IPS-15b (cell line): Measurements from ENCODE around the gene TOMM6.
"Not testable (repeated sequence)": the region's sequence is repeated elsewhere in the genome, so short reads cannot be mapped to it uniquely, and the experiment has no call there.

ENCODE experiments used
- H3K27me3 ChIP-seq: one replicate; pipeline ENCODE4 v1.6.1; 2013; ENCODE audit warnings: low read length; ENCODE audit not compliant: control insufficient read depth, insufficient read depth
- H3K36me3 ChIP-seq: one replicate; pipeline ENCODE4 v1.6.1; 2013; ENCODE audit warnings: low read length; ENCODE audit not compliant: control insufficient read depth, insufficient read depth
- H3K4me1 ChIP-seq: one replicate; pipeline ENCODE4 v1.6.1; 2013; ENCODE audit warnings: mild to moderate bottlenecking, low read length; ENCODE audit not compliant: control insufficient read depth, insufficient read depth
- H3K4me3 ChIP-seq: one replicate; pipeline ENCODE4 v1.5.1; 2013; ENCODE audit warnings: low read depth, low read length
- H3K9ac ChIP-seq: one replicate; pipeline ENCODE4 v1.6.1; 2013; ENCODE audit warnings: low read depth, mild to moderate bottlenecking, low read length
- H3K9me3 ChIP-seq: one replicate; pipeline ENCODE4 v1.6.1; 2013; ENCODE audit warnings: mild to moderate bottlenecking, low read length; ENCODE audit not compliant: control insufficient read depth, insufficient read depth

TOMM6 gene

DNA sequence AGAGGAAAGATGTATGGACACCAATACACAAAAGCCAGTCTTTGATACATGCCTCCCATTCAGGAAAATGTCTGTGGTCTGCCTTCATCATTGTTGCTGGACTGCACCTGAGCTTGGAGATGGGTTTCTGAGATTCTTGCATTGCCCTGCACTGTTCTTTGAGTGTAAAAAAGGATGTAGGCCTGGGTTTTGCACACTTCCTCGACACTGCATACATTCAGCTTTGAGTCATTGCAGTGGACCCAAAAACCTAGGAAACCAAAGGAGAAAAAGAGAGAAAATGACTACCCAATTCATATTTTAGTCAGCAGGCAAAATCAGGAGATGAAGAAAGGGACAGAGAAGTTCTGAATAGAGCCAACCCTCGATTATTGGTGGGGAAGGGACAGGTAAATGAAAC is 9.0 kb downstream of the TOMM6 start:
- no peak overlapping the region for H3K9ac ChIP-seq
- H3K4me3 ChIP-seq: no peak overlapping the region
- no peaks in the 10 kb centered on the region for H3K9me3 ChIP-seq
- H3K27me3 ChIP-seq: no peaks in the 10 kb centered on the region
- peaks cover 8% of the 10 kb centered on the region for H3K36me3 ChIP-seq
- no peaks in the 10 kb centered on the region for H3K4me1 ChIP-seq

DNA sequence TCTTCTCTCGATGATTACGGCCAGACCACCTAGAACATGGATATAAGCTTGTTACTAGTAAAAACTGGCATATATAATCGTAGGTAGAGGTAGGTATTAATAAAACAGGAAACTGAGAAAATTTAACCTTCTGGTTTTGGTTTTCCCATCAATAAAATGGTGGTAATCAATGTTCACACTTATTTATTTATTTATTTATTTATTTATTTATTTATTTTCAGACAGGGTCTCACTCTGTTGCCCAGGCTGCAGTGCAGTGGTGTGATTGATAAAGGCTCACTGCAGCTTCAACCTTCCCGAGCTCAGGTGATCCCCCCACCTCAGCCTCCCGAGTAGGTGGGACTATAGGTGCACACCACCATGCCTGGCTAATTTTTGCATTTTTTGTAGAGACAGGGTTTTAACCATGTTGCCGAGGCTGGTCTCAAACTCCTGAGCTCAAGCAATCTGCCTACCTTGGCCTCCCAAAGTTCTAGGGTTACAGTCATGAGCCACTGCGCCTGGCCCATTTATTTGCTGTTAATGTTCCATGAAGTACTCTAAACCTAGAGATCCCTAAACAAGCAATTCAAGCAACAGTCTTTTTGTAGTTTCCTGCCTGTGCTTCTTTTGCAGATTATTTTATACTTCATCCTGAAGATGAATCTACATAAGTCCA is 11.5 kb downstream of the TOMM6 start:
- H3K9me3 ChIP-seq: no peaks in the 10 kb centered on the region
- H3K4me3 ChIP-seq: no peak overlapping the region
- no peaks in the 10 kb centered on the region for H3K27me3 ChIP-seq
- H3K4me1 ChIP-seq: no peaks in the 10 kb centered on the region
- H3K36me3 ChIP-seq: peaks cover 8% of the 10 kb centered on the region
- no peak overlapping the region for H3K9ac ChIP-seq

DNA sequence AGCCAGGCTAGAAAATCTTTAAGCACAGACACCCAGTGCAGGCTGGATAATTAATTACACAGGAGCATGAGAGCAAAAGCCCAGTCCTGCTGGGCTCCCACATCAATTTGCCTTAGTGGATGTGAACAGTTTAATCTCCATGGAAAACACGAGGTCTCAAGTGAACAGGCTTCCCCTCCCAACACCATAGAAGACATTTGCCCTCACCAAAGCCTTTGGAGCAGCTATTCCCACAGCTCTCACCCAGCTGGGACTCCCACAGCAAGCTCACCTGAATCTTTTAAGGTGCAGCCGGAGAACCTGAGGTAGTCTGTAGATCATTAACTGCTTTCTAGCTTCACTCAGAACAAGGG is 12.0 kb downstream of the TOMM6 start:
- H3K9ac ChIP-seq: no peak overlapping the region
- H3K36me3 ChIP-seq: peaks cover 8% of the 10 kb centered on the region
- no peaks in the 10 kb centered on the region for H3K27me3 ChIP-seq
- no peaks in the 10 kb centered on the region for H3K9me3 ChIP-seq
- H3K4me1 ChIP-seq: no peaks in the 10 kb centered on the region
- H3K4me3 ChIP-seq: no peak overlapping the region

DNA sequence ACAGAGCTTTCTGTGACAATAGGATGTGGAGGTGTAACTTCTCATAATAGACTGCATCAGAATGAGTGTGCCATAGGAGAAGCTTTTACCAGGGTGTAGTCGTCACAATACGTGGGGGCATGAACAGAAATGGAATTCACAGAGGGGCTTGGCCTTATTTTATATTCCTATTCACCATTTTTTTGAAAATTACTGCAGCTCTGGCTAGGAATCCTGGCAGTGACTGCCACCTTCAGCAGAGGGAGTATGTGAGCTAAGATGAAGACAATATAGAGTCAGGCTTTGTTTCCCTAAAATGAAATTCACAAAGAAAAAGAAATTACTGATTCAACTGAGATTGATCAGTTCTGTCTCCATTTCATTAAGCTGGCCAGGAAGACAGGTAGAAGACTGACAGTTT is 13.9 kb downstream of the TOMM6 start:
- no peak overlapping the region for H3K9ac ChIP-seq

DNA sequence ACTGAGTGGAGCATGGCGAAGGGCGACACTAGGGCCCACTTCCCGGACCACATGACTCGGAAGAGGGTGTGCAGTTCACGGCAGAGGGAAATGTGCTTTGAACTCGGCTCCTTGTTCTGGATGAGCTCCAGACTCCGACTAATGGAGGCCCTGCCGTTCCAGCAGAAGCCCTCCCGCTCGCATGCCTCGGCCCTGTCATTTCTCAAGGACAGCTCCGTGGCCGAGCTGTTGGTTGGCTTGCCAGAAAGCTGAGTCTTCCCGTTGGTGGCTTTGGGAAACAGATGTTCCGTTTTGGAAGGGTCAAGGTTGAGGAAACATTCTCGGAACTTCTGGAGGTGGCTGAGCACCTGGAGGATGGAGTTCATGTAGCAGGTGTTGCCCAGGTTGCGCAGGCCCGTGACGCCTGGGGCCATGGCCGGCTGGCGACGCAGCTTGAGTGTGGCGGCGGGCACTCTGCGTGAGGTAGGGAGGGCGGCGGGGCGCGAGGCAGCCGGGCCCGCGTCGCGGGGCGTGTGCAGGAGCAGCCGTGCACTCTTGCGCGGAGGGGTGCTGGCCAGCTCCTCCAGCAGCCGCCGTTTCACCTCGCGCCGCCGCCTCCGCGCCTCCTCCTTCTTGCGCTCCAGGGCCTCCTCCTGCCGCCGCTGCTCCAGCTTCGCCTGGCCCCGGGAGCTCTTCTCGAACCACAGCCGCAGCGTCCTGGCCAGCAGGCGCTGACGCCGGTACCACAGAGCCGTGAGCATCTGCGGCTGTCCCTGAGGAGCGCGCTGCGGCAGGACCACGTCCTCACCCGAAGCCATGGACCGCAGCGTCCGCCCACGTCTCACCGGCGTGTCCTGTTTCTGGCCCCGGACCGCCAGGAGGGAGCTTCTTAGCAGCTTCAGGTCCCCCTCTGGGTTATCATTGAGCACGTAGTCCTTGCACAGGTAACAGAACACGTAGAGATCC is 18.6 kb downstream of the TOMM6 start:
- Histone ChIP-seq H3K4me1 (no peaks in the 10 kb centered on the region), H3K4me3 (no peak overlapping the region), H3K27me3 (no peaks in the 10 kb centered on the region), H3K9ac (no peak overlapping the region), H3K9me3 (no peaks in the 10 kb centered on the region), H3K36me3 (peaks cover 5% of the 10 kb centered on the region)

More for the DNA sequence above, 13.9 kb downstream of the TOMM6 start:
- no peaks in the 10 kb centered on the region for H3K9me3 ChIP-seq
- H3K36me3 ChIP-seq: peaks cover 14% of the 10 kb centered on the region
- no peaks in the 10 kb centered on the region for H3K27me3 ChIP-seq
- H3K4me3 ChIP-seq: no peak overlapping the region
- H3K4me1 ChIP-seq: no peaks in the 10 kb centered on the region

DNA sequence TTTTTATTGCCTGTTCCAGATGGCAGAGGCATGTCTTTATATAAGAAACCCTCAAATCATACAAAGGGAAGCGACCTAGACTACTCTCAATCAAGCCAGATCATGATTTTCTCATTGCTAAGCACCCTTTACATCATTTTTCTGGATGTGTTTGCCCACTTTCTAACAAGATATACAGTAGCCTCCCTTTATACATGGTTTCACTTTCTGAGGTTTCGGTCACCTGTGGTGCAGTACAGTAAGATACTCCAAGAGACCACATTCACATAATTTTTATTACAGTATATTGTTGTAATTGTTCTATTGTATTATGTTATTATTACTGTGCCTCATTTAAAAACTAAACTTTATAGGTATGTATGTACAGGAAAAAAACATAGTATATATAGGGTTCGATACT is 23.6 kb downstream of the TOMM6 start:
- Histone ChIP-seq H3K9me3 (no peaks in the 10 kb centered on the region), H3K36me3 (peaks cover under 1% of the 10 kb centered on the region), H3K9ac (no peak overlapping the region), H3K27me3 (no peaks in the 10 kb centered on the region), H3K4me1 (no peaks in the 10 kb centered on the region), H3K4me3 (no peak overlapping the region)

DNA sequence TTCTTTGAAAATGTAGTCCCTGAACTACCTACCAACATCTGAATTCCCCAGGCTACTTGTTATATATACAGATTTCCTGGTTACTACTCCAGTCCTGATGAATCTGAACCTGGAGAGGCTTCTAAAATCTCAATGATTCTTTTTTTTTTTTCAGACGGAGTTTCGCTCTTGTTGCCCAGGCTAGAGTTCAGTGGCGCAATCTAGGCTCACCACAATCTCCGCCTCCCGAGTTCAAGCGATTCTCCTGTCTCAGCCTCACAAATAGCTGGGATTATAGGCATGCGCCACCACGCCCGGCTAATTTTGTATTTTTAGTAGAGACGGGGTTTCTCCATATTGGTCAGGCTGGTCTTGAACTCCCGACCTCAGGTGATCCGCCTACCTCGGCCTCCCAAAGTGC is 24.5 kb downstream of the TOMM6 start:
- not testable (repeated sequence) for H3K36me3 ChIP-seq, H3K9me3 ChIP-seq, H3K9ac ChIP-seq, H3K27me3 ChIP-seq, H3K4me3 ChIP-seq, H3K4me1 ChIP-seq

DNA sequence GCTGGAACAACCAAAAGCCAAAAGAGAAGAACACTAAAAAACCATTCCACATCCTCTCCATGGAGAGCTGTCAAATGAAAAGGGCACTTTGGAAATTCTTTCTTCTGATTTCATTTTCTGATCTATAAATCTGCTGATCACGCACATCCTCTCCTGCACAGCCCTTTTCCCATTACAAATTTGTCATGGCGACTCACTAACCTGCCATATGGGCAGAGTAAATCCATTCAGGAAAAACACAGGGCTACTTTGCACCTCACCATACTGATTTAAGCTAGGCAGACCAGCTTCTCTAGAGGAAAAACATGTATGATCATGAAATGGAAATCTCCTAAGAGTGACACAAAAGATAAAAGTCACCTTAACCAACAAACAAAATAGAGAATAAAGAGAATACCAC is 26.0 kb downstream of the TOMM6 start:
- no peaks in the 10 kb centered on the region for H3K36me3 ChIP-seq
- no peaks in the 10 kb centered on the region for H3K27me3 ChIP-seq
- H3K9ac ChIP-seq: no peak overlapping the region
- no peaks in the 10 kb centered on the region for H3K4me1 ChIP-seq
- H3K4me3 ChIP-seq: no peak overlapping the region
- H3K9me3 ChIP-seq: no peaks in the 10 kb centered on the region

DNA sequence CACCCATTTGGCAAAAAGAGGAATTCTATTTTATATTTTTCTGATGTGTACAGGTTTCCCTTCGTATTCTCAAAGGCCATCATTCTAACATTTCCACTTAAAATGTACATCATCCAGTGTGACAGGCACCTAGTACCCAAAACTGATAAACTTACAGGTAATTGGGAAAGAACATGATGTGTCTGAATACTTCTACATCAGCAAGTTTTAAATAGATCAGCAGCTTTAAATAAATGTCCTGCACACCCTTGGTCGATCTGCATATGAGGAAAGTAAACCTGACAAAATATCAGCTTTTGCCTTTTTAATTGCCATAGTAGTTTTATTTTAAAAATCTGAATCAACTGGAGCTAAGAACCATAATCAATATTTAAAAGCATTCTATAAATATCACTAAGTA is 26.5 kb downstream of the TOMM6 start:
- Histone ChIP-seq H3K9ac (no peak overlapping the region), H3K9me3 (no peaks in the 10 kb centered on the region), H3K4me1 (no peaks in the 10 kb centered on the region), H3K27me3 (no peaks in the 10 kb centered on the region), H3K4me3 (no peak overlapping the region), H3K36me3 (no peaks in the 10 kb centered on the region)

DNA sequence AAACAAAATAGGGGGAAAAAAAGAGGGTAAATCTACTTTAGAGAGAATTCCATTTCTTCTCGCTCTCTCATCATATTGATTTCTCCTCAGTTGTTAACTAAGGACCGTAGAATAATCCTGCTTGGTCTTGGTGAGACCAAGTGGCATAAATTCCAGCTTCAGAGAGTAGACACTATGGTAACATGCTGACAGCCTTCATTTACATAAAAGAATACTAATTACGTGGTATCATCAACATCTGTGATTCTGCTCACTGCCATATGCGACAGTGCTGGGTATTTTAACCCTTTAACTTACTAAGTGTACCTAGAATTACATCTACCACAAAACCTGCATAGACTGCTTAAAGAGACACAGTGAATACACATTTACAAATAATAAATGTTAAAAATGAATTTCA is 27.1 kb downstream of the TOMM6 start:
- H3K36me3 ChIP-seq: no peaks in the 10 kb centered on the region
- no peak overlapping the region for H3K4me3 ChIP-seq
- no peak overlapping the region for H3K9ac ChIP-seq
- H3K9me3 ChIP-seq: no peaks in the 10 kb centered on the region
- H3K4me1 ChIP-seq: no peaks in the 10 kb centered on the region
- no peaks in the 10 kb centered on the region for H3K27me3 ChIP-seq

DNA sequence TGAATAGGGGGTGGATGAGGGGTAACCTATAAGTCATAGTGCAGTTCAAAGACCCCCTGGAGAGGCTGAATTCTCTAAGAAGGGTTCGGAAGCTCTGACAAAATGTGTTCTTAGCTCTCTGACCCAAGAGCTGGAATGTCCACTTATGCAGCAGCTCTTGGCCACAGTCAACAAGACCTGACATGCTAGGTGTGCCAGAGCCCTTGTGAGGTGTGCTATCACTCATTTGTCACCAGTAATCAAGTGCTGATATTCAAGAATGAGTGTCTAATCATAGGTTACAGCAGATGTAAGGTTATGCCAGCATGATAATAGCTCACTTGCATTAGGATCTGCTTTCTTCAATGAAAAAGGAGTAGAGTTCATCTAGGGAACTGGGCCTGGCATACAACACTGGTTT is 28.1 kb downstream of the TOMM6 start:
- Histone ChIP-seq H3K27me3 (no peaks in the 10 kb centered on the region), H3K9me3 (no peaks in the 10 kb centered on the region), H3K9ac (no peak overlapping the region), H3K4me1 (no peaks in the 10 kb centered on the region), H3K36me3 (no peaks in the 10 kb centered on the region), H3K4me3 (no peak overlapping the region)
